Loucy (cell line): Measurements from ENCODE around the gene PNPT1.
"Not testable (repeated sequence)": the region's sequence is repeated elsewhere in the genome, so short reads cannot be mapped to it uniquely, and the experiment has no call there.

Source experiments
- H2AFZ ChIP-seq: fragments of 200-600 bp; sonication (generic); 2 replicates; pipeline ENCODE4 v1.6.0; 2016; ENCODE audit warnings: antibody characterized with exemption, mild to moderate bottlenecking, low read length, moderate library complexity
- H3F3A ChIP-seq: fragments of 200-600 bp; 2 replicates; pipeline ENCODE4 v1.6.0; 2016; ENCODE audit warnings: antibody characterized with exemption, low read depth, mild to moderate bottlenecking
- H3K27me3 ChIP-seq: fragments of 200-600 bp; sonication (generic); 2 replicates; pipeline ENCODE4 v1.6.1; 2014; ENCODE audit warnings: low read length, mild to moderate bottlenecking; ENCODE audit not compliant: insufficient read depth, poor library complexity, severe bottlenecking
- H3K36me3 ChIP-seq: fragments of 200-600 bp; sonication (generic); 2 replicates; pipeline ENCODE4 v1.6.1; 2016; ENCODE audit warnings: low read length; ENCODE audit not compliant: insufficient read depth
- H3K4me1 ChIP-seq: fragments of 200-600 bp; sonication (generic); 2 replicates; pipeline ENCODE4 v1.5.1; 2014; ENCODE audit warnings: low read length, mild to moderate bottlenecking; ENCODE audit not compliant: insufficient read depth, poor library complexity, severe bottlenecking
- H3K4me2 ChIP-seq: fragments of 200-600 bp; sonication (generic); 2 replicates; pipeline ENCODE4 v1.6.0; 2014; ENCODE audit warnings: antibody characterized with exemption, low read length, low read depth, mild to moderate bottlenecking; ENCODE audit not compliant: poor library complexity, severe bottlenecking
- H3K4me3 ChIP-seq: fragments of 200-600 bp; sonication (generic); 2 replicates; pipeline ENCODE4 v1.5.1; 2014; ENCODE audit warnings: low read length, mild to moderate bottlenecking, mixed read lengths; ENCODE audit not compliant: poor library complexity, severe bottlenecking
- H3K79me2 ChIP-seq: fragments of 200-600 bp; sonication (generic); 2 replicates; pipeline ENCODE4 v1.6.1; 2014; ENCODE audit warnings: low read length; ENCODE audit not compliant: insufficient read depth
- H3K9ac ChIP-seq: fragments of 200-600 bp; sonication (generic); 2 replicates; pipeline ENCODE4 v1.6.0; 2014; ENCODE audit warnings: mild to moderate bottlenecking, low read depth, low read length, moderate library complexity; ENCODE audit not compliant: poor library complexity, severe bottlenecking
- H3K9me2 ChIP-seq: fragments of 200-600 bp; sonication (generic); replicated peaks from 2 replicates; pipeline ENCODE4 v1.6.1; 2016; ENCODE audit warnings: low read depth, low read length, mixed read lengths
- H3K9me3 ChIP-seq: fragments of 200-600 bp; sonication (generic); 2 replicates; pipeline ENCODE4 v1.6.1; 2014; ENCODE audit warnings: mild to moderate bottlenecking, antibody characterized with exemption, low read length, low read depth; ENCODE audit not compliant: insufficient read depth
- H4K20me1 ChIP-seq: fragments of 200-600 bp; sonication (generic); 2 replicates; pipeline ENCODE4 v1.6.0; 2014; ENCODE audit warnings: antibody characterized with exemption, low read length, mild to moderate bottlenecking; ENCODE audit not compliant: insufficient read depth, poor library complexity, severe bottlenecking
- CTCF ChIP-seq: fragments of 200-600 bp; sonication (generic); conservative IDR thresholded peaks from 2 replicates; pipeline ENCODE4 v1.5.1; 2014; ENCODE audit warnings: mild to moderate bottlenecking, antibody characterized with exemption, low read length
- EZH2phosphoT487 ChIP-seq: fragments of 200-600 bp; IDR thresholded peaks from 2 replicates; pipeline ENCODE4 v1.6.1; 2018; ENCODE audit warnings: antibody characterized with exemption, mild to moderate bottlenecking, moderate library complexity, borderline replicate concordance

PNPT1 gene

GRCh38 chr2:55601849-55602248, 91.8 kb downstream of the PNPT1 start:
- peaks cover 51% of the 10 kb centered on the region; the same call in 1 of the 2 replicates for H3K36me3 ChIP-seq

GRCh38 chr2:55598056-55598795, 95.4 kb downstream of the PNPT1 start:
- H3K4me2 ChIP-seq, result no peak overlapping the region
- H3K9me2 ChIP-seq, result no peaks in the 10 kb centered on the region
- H3F3A ChIP-seq, result no peaks in the 10 kb centered on the region
- H2AFZ ChIP-seq, result no peak overlapping the region
- peaks cover 74% of the 10 kb centered on the region; the same call in 1 of the 2 replicates for H3K36me3 ChIP-seq
- no peak for TF ChIP-seq EZH2phosphoT487
- TF ChIP-seq CTCF, result no peak
- no peaks in the 10 kb centered on the region for H3K4me1 ChIP-seq
- no peaks in the 10 kb centered on the region for H3K27me3 ChIP-seq
- H4K20me1 ChIP-seq, result peaks cover 18% of the 10 kb centered on the region
- H3K4me3 ChIP-seq, result no peak overlapping the region
- H3K9me3 ChIP-seq, result no peaks in the 10 kb centered on the region
- H3K79me2 ChIP-seq, result peaks cover 43% of the 10 kb centered on the region; the same call in 1 of the 2 replicates
- H3K9ac ChIP-seq, result no peak overlapping the region

More at GRCh38 chr2:55601849-55602248, 91.8 kb downstream of the PNPT1 start:
- H3K27me3 ChIP-seq, result no peaks in the 10 kb centered on the region
- no peak overlapping the region for H3K4me3 ChIP-seq
- no peak overlapping the region for H3K9ac ChIP-seq
- TF ChIP-seq CTCF (no peak), EZH2phosphoT487 (no peak)
- H3K9me2 ChIP-seq, result no peaks in the 10 kb centered on the region
- no peaks in the 10 kb centered on the region for H3K4me1 ChIP-seq
- H3K9me3 ChIP-seq, result no peaks in the 10 kb centered on the region
- H3F3A ChIP-seq, result no peaks in the 10 kb centered on the region
- H3K79me2 ChIP-seq, result peaks cover 36% of the 10 kb centered on the region; the same call in 1 of the 2 replicates
- no peak overlapping the region for H2AFZ ChIP-seq
- peaks cover 12% of the 10 kb centered on the region for H4K20me1 ChIP-seq
- H3K4me2 ChIP-seq, result no peak overlapping the region

DNA sequence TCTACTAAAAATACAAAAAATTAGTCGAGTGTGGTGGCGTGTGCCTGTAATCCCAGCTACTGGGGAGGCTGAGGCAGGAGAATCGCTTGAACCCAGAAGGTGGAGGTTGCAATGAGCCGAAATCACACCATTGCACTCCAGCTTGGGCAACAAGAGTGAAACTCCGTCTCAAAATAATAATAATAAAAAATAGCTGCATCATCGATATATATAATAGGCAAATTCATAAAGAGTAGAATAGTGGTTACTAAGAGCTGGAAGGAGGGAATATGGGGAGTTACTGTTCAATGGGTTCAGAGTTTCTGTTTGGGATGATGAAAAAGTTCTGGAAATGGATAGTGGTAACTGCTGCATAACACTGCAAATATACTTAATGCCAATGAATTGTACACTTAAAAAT, 96.8 kb downstream of the PNPT1 start:
- H3K9me3 ChIP-seq, H3K4me2 ChIP-seq, H3K9ac ChIP-seq, H3K4me3 ChIP-seq, H2AFZ ChIP-seq, H3K4me1 ChIP-seq, H3K9me2 ChIP-seq, H3K27me3 ChIP-seq, H3F3A ChIP-seq: not testable (repeated sequence)
- peaks cover 18% of the 10 kb centered on the region for H4K20me1 ChIP-seq
- peaks cover 60% of the 10 kb centered on the region; the same call in 1 of the 2 replicates for H3K36me3 ChIP-seq
- H3K79me2 ChIP-seq, result peaks cover 36% of the 10 kb centered on the region; the same call in 1 of the 2 replicates
